ENCODE results near the gene KCNG4.

KCNG4 gene

GRCh38 chr16:84239909-84240308 is at the start of gene KCNG4:
Gene KCNG4, minus strand, starts transcription at chr16:84240012. Its CDS starts 2,527 bp downstream, at chr16:84237485.
- DNase-seq = no peak

GRCh38 chr16:84288902-84289301 is 49.1 kb upstream of the KCNG4 start:
- DNase-seq = no peak

- no peak for DNase-seq
Measured at GRCh38 chr16:84286578-84287240, 46.9 kb upstream of the KCNG4 start.

- peak in 2 of 3 donors; percentile 6 to 15 for DNase-seq
Measured at GRCh38 chr16:84284154-84284722, 44.4 kb upstream of the KCNG4 start.

- no peak for DNase-seq
Measured at GRCh38 chr16:84283314-84284153, 43.7 kb upstream of the KCNG4 start.

- no peak for DNase-seq
Measured at GRCh38 chr16:84282533-84282932, 42.7 kb upstream of the KCNG4 start.

GRCh38 chr16:84281074-84281473 is 41.3 kb upstream of the KCNG4 start:
- peak in 1 of 3 donors; percentile 5 for DNase-seq

- no peak for DNase-seq
Measured at GRCh38 chr16:84279881-84280280, 40.1 kb upstream of the KCNG4 start.

- DNase-seq = no peak
Measured at GRCh38 chr16:84278968-84279367, 39.2 kb upstream of the KCNG4 start.

GRCh38 chr16:84278333-84278732 is 38.5 kb upstream of the KCNG4 start:
- no peak for DNase-seq

GRCh38 chr16:84277244-84277823 is 37.5 kb upstream of the KCNG4 start:
- DNase-seq = peak; percentile 69 to 88 (median 82)

GRCh38 chr16:84275585-84276151 is 35.9 kb upstream of the KCNG4 start:
- no peak for DNase-seq

- DNase-seq = no peak
Measured at GRCh38 chr16:84274515-84274914, 34.7 kb upstream of the KCNG4 start.

- DNase-seq = no peak
Measured at GRCh38 chr16:84272740-84273320, 33.0 kb upstream of the KCNG4 start.

GRCh38 chr16:84271866-84272265 is 32.1 kb upstream of the KCNG4 start:
- no peak for DNase-seq

GRCh38 chr16:84271037-84271436 is 31.2 kb upstream of the KCNG4 start:
- no peak for DNase-seq

GRCh38 chr16:84270531-84270930 is 30.7 kb upstream of the KCNG4 start:
- no peak for DNase-seq

GRCh38 chr16:84270071-84270470 is 30.3 kb upstream of the KCNG4 start:
- no peak for DNase-seq

GRCh38 chr16:84268291-84269040 is 28.7 kb upstream of the KCNG4 start:
- no peak for DNase-seq

- DNase-seq = no peak
Measured at GRCh38 chr16:84267380-84267779, 27.6 kb upstream of the KCNG4 start.

- DNase-seq = peak; percentile 48 to 57 (median 54)
Measured at GRCh38 chr16:84266451-84266850, 26.6 kb upstream of the KCNG4 start.

GRCh38 chr16:84262939-84263338 is 23.1 kb upstream of the KCNG4 start:
- no peak for DNase-seq
